Lower lobe of right lung (tissue), 2 donors: Measurements from ENCODE around the gene ZNF33A. TPM values are rescaled to one million over a fixed set of nuclear protein-coding genes. Genes with fewer than 3 reads are reported as not detected.

Experiments used
- ATAC-seq, 2 donors: fragments of 200-7000 bp; cut with Tn5 transposase; one replicate each; pipeline ENCODE4 v1.9.1; 2020 to 2022; ENCODE audit warnings: mild to moderate bottlenecking in 2 of 2, moderate library complexity in 2 of 2
- DNase-seq: peaks from one replicate; pipeline ENCODE4 v3.0.0-alpha.2; 2020
- H3K27ac ChIP-seq: fragments of 200-600 bp; one replicate; pipeline ENCODE4 v1.8.0; 2022
- H3K27me3 ChIP-seq: fragments of 200-600 bp; one replicate; pipeline ENCODE4 v1.8.0; 2022; ENCODE audit warnings: low read depth
- H3K36me3 ChIP-seq: fragments of 200-600 bp; one replicate; pipeline ENCODE4 v1.8.0; 2022; ENCODE audit warnings: mild to moderate bottlenecking
- H3K4me1 ChIP-seq: fragments of 200-600 bp; one replicate; pipeline ENCODE4 v1.8.0; 2022
- H3K4me3 ChIP-seq: fragments of 200-600 bp; one replicate; pipeline ENCODE4 v1.8.0; 2022; ENCODE audit warnings: mild to moderate bottlenecking
- H3K9me3 ChIP-seq: fragments of 200-600 bp; one replicate; pipeline ENCODE4 v1.8.0; 2022
- CTCF ChIP-seq: fragments of 200-600 bp; IDR thresholded peaks from one replicate; pipeline ENCODE4 v1.8.0; 2022; ENCODE audit warnings: antibody characterized with exemption, mild to moderate bottlenecking
- intact Hi-C: fragments of 100-400 bp; cut with DNase I; formaldehyde crosslinking; loops from one replicate; pipeline ENCODE4 v1.11.0; 2022
- total RNA-seq: library from RNA; stranded (reverse); fragmentation: NEBNext Ultra II Directional; extraction: Animal tissue kit (Norgen Biotek cat#: 25700); gene quantifications from one replicate; pipeline ENCODE4 v1.2.1, GENCODE V29; 2021
- donor health status: DM: no; HTN: yes; CAD: no; lungs with severe emphysema.

ZNF33A gene
- total RNA-seq, 1 donor from 2014 or later: 30.2 TPM

GRCh38 chr10:38102880-38103279 is 92.4 kb downstream of the ZNF33A start:
- DNase-seq: no peak
- Histone ChIP-seq H3K4me3 (no peak overlapping the region), H3K9me3 (peaks cover 55% of the 10 kb centered on the region), H3K36me3 (peaks cover 20% of the 10 kb centered on the region), H3K27me3 (no peaks in the 10 kb centered on the region), H3K27ac (no peak overlapping the region), H3K4me1 (no peaks in the 10 kb centered on the region)
- TF ChIP-seq CTCF: no peak
- no peak for ATAC-seq
- intact Hi-C loops: no loop called here

GRCh38 chr10:38103756-38104155 is 93.3 kb downstream of the ZNF33A start:
- H3K36me3 ChIP-seq: peaks cover 12% of the 10 kb centered on the region
- no peaks in the 10 kb centered on the region for H3K4me1 ChIP-seq
- no peaks in the 10 kb centered on the region for H3K27me3 ChIP-seq
- H3K4me3 ChIP-seq: no peak overlapping the region
- ATAC-seq: no peak
- no peak overlapping the region for H3K27ac ChIP-seq
- TF ChIP-seq CTCF: no peak
- peaks cover 61% of the 10 kb centered on the region for H3K9me3 ChIP-seq
- intact Hi-C loops: no loop called here
- DNase-seq: no peak

- Histone ChIP-seq H3K27me3 (no peaks in the 10 kb centered on the region), H3K36me3 (peaks cover 32% of the 10 kb centered on the region), H3K27ac (no peak overlapping the region), H3K9me3 (peaks cover 81% of the 10 kb centered on the region), H3K4me1 (no peaks in the 10 kb centered on the region), H3K4me3 (no peak overlapping the region)
- intact Hi-C loops: no loop called here
- ATAC-seq: no peak
- no peak for TF ChIP-seq CTCF
- DNase-seq: no peak
Measured at GRCh38 chr10:38112159-38112558, 101.7 kb downstream of the ZNF33A start.

Other genes starting within 250 kb of the ZNF33A start
- gene ZNF248, start 153.1 kb upstream of the ZNF33A start, total RNA-seq: 14.3 TPM
- gene ZNF25, start 34.0 kb upstream of the ZNF33A start, total RNA-seq: 8.8 TPM
- 16.6 TPM for gene ZNF37A, start 83.7 kb downstream of the ZNF33A start, total RNA-seq